Measurements from ENCODE around the gene CADPS.
"Not testable (repeated sequence)": the region's sequence is repeated elsewhere in the genome, so short reads cannot be mapped to it uniquely, and the experiment has no call there.

The CADPS gene

DNA sequence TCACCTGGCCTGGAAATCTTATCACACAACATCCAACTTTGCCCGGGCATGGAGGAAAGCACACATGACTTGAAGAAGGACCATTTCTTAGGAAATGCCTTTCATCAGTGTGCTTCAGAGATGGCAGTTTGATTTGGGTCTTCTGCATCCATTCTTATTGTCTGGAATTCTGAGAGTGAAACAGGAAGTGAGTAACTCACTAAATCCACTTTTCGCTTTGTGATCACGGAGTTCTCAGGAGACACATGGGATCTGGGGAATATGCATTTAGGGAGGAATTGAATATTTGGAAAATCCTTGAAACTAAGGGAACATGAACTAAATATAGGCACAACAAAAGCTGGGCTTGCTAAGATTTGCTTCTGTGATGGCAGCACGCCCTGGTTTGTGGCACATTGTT, 289.4 kb downstream of the CADPS start:
- DNase-seq, result no peak

DNA sequence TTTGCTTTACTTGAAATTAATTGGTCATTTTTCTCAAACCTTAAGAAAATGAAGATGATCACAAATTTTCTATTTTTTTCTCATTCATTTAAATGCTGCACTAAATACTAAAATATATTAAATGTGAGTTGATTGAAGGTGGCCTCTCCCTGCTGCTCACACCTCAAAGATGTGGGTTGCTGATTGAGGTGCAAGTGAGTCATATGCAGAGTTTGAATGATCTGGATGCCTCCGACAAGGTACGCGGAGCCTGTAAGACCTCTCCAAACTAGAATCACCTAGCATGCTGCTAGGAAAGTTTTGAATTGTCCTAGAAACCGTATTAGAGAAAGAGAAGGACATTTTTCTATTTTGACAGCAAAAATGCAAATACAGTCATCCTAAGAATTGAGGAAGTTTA, 290.6 kb downstream of the CADPS start:
- no peak for DNase-seq

DNA sequence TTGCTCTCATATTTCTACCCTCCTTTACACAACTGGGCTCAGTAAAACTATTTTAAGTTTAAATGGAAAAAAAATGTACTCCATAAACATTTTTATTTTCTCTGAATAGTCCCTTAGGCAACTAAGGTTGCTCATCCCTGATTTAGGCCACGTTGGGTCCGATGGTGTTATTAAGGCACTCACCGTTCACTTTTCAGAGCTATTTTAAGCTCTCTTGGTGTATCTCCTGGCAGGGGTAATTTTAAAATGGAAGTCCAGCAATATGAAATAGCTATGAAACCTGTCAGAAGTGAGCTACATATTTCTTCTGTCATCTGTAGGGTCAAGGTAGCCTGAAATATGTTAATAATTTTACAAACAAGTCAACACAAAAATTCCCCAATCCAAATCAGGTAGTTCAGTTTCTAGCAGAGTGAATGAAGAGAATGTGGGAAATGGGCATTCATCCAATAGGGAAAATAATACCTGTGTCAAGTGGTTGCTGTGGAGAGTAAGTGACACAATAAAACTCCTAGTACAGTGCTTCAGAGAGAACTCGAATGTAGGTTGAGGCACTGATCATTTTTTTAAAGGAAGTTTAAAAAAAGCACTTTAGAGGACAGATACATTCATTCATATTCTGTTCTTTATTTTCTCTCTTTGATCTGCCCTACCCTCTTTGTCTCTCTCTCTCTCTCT, 292.6 kb downstream of the CADPS start:
- DNase-seq, result no peak

DNA sequence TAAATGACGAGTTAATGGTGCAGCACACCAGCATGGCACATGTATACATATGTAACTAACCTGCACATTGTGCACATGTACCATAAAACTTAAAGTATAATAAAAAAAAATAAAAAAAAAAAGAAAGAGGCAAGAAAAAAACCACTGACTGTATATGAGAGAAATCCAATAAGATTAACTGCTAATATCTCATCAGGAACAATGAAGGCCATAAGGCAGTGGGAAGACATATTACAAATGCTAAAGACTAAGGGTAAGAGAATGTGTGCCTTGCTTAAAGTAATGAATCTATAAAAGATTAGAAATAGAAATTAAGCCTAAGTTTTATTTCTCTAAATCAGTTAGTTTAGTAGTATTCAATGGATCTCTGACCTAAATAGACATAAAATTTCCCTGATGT, 294.7 kb downstream of the CADPS start:
- DNase-seq, result not testable (repeated sequence)

DNA sequence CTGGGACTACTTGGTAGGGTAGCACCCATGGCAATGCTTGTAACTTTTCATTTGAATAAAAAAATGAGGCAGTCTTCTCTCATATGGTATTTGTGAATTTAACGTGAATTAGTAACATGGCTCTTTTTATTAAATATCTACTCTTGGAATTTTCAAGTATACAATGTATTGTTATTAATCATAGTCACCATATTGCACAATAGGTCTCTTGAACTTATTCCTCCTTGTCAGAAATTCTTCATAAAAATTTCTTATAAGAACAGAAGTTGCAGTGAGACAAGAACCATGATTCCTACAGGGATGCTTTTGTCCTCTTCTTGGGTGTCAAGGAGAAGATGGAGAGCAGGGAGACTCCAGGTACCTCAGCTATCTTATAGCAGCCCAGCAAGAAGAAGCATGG, 298.1 kb downstream of the CADPS start:
- no peak for DNase-seq

DNA sequence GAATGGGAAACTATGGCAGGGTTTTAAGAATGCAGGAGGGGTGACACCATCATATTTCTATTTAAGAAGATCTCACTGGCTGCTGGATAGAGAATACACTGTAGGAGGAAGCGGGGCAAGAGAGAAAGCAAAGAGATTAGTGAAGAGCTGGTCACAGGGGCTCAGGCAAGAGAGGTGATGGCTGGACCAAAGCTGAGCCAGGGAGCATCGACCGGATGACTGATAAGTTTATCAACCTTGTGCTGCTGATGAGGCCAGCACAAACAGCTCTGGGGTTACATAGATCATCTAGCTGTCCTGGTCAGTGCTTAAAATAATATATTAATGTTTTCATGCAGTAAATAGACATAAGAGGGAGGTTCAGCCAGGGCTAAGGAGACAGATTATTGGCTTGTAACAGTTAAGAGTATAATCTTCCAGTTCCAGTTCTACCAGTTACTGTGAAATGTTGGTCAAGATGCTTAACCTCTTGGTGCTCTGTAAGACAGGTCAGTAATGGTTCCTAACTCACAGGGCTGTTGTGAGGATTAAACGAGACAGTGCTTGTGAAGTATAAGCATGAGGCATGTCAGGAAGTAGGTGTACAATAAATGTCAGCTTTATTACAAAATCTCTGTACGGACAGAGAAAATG, 300.8 kb downstream of the CADPS start:
- DNase-seq, result no peak

DNA sequence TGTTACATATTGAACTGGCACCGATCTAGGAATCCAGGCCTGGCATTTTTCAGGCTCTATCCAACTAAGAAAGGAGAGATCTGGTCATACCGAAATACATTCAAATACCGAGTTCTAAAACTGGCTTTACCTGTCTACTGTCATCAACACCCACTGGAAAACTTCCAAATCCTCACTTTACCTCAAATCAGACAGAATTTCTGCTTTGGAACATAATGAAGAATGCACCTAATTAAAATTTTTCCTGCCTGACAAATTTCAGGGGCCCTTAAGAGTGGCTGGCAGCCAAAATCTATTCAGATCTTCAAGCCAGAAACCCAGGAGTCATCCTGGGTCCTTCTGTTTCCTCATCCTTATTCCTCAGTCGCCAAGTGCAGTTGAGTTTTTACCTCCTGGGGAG, 303.3 kb downstream of the CADPS start:
- DNase-seq, result no peak

DNA sequence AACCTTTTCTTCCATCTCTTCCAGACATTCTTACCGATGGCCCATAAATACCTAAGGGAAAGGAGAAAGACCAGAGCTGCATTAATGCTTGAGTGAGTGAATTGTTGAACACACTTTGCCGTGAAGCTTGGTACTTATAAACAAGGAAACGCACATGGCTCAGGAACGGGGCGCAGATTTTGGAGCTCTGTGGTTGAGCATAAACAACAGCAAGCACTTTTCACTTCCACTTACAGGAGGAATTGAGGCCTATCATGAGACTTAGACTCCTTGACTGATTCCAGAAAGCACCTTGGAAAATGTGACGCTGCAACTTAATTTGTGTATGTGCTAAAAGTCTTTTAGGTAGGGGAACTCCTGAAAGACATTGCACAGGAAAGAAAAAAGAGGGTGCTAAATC, 304.3 kb downstream of the CADPS start:
- no peak for DNase-seq

DNA sequence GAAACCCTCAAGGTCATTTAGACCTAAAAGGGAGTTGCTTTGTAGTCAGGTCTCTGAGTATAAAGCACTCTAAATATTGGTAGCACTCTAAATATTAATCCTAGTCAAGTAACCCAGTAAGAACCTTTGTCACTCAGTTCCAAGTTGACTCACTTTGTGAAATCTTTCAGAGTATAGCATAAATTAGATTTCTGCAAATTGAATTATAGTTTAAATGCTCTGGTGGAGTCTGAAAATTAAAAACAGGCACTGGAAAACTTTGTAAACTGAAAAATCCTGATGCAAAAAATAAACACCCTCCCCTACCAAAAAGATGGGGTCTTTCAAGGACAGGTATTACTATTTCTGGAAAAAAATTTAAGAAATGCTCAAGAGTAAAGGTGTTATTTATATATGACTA, 305.6 kb downstream of the CADPS start:
- DNase-seq, result no peak

DNA sequence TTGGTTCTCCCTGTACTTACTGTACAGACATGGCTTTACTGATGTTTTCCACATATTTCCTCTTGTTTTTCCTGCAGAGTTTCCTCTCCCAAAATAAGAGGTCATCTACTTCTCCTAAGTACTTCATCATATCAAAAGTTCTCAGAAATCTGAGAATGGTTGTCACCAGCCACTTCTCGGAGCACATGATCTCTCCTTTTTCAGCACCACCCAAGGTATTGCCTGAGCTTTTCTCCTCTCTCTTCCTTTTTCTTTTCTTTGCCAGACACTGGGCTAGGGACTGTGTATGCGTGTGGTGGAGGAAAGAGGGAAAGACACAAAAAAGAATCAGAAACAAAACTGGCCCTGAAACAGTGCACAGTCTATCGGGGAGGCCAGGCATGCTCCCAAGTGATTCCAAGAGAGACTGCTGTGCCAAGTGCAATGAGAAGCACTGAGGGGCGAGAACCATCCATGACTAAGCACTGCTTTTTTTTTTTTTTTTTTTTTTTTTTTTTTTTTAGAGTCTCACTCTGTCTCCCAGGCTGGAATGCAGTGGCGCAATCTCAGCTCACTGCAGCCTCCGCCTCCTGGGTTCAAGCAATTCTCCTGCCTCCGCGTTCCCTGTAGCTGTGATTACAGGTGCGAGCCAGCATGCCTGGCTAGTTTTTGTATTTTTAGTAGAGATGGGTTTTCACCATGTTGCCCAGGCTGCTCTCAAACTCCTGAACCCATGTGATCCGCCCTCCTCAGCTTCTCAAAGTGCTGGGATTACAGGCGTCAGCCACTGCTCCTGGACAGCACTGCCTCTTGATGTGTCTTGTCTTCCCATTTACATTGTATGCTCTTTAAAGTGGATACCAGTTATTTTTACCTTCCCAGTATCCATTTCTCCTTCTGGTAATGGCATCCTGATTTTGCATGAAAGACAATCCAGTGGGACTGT, 307.9 kb downstream of the CADPS start:
- DNase-seq, result no peak

DNA sequence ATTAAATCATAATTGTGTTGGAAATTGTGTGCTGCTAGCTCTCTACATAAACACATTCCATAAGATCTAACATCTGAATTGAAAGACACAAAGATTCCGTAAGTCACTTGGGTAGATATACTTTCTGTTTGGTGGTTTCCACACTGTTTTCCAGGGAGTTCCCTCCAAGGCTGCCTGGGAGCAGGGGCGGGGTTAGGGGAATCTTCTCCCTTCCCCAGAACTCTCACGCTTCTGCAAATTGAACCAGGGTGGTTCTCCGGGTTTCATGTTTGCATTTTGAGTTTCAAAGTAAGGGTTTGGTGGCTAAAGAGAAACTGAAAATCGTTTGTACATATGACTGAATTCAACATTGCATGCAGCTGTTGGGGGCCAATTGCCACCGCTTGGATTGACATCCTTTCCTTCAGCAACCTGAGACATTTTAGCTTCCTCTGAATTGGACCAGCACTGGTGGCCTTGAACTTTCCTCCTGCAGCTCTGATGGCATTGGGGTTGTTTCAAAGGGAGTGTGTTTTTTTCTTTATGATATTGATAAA, 309.1 kb downstream of the CADPS start:
- no peak for DNase-seq

DNA sequence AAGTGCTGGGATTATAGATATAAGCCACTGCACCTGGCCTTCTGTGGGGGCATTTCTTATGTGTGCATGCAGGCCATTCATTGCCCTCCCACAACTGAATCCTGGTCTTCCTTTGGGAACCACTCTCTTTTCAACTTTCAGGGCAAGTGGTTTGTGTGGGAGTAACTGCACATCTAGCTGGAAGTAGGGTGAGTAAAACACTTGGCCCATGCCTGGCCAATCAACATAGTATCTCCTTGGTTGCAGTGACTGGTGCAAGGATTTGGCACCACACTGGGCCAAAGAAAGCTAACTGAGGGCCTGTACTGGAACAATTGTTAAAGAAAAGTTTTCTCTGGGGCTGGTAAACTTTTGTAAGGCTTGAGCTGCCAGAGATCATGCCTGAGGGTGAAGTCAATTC, 312.6 kb downstream of the CADPS start:
- DNase-seq, result no peak

DNA sequence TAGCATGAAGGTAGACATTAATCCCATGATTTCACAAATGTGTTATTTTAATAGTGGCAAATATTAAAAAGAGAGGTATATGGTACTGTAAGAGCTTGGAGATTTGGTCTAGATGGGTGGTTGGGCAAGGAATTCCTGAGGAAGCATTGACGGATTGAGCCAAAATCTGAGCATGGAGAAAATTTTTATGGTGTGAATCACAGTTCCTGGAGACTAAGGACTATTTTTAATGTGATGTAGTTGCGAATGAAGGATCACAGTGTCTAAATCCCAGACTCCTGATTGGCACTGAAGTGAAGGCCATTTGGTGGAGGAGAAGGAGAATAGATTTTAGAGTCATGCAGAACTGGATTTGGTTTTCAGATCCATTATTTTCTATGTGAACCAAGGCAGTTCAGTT, 313.2 kb downstream of the CADPS start:
- DNase-seq, result no peak

DNA sequence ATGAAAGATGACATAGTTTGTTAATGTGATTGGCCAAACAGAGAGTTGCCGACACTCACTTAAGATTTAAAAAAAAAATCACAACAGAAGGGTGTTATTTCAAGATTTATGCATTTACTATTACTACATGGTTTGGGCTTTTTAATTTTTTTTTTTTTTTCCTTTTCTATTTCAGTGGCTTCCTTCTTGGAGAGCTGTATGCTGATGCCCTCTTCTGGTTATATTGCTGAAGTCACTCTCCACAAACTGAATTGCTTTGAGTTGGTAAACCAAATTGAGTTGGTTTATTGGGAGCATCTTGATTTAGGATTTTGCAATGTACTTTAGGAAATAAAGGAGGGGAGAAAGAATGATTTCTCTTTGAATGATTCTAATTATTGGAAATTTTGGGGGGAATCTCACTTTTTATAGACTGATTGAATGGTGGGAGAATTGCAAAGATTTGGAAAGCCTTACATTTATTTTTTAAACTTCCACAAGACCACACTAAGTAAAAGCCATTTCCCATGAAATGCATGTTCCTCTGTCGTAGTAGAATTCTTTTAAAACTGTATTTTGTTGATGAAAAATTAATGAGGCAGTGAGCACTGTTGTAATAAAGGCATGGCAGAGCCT, 315.3 kb downstream of the CADPS start:
- no peak for DNase-seq

DNA sequence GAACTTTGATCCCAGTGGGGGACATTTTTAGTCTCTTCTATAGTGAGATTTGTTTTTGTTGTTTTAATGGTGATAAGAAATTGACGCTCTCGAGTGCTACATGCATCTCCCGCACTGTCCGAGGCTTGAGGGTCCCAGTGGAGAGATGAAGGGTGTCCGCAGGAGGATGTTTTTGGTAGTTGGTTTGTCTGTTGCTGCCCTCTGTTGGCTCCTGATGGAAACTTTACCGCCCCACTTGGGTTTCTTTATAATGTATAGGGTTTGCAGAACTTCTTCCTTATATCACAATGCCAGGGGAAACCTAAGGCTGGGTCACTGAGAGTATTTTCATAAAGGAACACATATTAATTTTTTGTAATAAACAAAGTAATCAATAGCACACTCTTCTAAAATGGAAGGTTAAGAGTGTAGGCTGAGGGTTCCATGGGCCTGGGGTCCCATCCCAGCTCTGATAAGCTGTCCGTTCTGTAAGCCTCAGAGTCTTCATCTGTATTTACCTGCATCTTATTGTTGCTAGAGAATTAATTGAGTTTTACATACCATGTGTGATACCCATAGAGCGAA, 316.6 kb downstream of the CADPS start:
- no peak for DNase-seq

DNA sequence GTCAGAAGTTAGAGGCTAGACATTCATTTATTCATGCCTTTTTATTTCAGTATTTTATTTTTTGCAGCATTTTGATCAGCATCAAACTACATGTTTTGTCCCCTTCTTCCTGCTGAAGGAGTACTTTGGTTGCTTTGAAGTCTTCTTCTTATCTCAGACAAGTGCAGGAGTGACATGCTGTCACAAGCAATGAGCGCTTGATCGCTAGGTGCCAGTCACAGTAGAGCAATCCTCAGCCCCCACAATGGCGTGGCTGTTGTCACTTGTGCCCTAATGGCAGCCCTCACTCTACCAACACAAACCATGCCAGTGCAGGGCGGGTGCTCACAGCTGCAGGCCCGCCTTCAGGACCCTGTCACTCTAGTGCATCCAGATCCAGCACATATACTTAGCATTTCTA, 317.2 kb downstream of the CADPS start:
- DNase-seq, result no peak

DNA sequence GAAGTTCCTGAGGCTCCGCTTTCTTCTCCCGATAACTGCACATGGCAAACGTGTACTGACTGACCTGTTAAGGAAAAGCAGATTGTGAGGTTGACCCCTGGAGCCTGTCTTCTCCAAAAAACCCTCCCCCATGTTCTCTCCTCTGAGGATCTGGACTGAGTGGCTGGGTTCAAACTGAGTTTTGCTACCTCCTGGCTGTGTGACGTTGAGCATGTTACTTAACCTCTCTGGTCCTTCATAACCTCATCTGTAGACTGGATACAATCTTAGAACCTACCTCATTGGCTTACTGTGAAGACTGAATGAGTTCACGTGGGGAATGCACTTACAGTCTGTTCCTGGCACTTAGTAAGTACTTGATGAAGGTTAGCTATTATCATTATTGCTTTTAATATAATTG, 317.8 kb downstream of the CADPS start:
- DNase-seq, result no peak

DNA sequence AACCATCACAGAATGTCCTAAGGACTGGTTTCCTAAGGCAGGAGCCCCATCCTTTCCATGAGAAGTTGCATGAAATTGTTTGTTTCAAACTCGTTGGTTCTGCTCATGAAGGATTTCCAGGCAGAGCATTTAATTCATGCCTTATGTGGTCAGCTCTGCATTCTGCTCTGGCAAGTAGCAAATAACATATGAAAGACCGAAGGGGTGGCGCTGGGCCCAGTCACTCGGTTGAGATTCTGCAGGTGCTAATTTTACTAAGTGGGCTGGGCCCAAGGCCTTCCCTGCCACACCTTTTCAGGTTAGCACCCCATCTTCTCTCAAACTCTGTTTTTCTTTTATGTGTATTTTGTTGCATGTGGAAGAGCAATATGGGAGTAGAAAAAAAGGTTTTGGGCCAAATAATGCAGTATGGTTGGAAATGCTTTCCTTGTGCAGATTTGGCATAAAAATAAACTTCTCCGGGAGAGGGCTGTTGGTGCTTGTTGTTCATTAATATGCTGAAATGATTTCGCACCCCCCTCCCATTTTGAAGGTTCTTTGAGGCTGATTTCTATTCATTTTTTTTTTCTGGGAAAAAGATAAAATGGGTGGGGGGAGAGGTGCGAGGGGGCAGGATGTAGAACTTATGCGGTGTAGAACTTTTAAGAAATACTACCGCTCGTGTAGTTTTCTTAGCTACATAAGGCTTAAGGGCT, 318.9 kb downstream of the CADPS start:
- DNase-seq, result no peak

DNA sequence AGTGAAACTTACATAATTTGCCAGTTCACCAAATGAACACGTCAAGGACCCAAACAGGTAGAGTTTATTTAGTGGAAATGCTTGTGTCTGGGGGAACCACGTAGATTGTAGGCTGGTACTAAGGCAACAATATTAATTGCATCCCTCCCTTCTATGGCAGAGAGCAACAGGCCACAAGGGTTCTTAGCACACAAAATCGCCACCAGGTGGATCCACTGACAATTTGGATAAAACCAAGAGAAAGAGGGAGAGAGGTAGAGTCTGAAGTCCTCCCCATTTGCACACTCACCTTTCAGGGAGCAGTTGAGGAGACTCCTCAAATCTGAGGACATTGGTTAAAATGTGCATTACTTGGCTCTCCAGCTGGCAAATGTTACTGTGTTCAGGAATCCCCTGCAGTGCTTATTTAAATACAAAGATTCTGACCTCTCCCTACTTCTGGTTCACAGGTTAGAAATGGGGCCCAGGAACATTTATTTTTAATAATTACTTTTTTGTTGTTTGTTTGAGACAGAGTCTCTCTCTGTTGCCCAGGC, 320.9 kb downstream of the CADPS start:
- DNase-seq, result no peak

DNA sequence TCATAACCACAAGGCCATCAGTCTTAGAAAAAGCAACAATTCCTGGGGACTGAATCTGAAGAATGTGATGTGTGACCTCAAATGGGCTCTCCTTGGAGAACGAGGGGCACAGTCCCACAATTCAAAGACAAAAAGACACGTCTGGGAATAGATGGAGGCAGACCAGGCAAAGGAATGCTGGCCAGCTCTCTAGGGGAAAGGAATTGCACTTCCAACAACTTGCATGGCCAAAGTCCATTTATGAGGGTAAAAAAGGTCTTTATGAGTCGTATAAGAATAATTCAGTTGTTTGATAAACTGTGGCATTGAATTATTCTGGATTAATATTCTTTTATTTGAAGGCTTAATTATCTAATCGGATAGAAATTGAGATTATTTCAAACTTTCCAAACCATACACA, 321.4 kb downstream of the CADPS start:
- DNase-seq, result no peak

DNA sequence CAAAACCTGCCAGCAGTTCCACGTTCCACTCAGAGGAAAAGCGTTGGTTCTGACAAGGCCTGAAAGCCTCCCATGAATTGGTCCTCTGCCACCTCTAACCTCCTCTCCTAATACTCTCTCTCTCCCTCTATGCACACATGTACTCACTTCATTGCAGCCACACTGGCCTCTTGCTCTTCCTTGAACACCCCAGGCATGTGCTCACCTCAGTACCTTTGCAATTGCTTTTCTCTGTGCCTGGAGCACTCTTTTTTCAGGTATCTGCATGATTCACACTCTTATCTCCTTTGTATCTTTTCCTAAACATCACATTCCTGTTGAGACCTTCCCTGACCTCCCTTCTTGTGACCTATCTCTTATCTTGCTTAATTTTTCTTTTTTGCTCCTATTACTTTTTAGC, 323.7 kb downstream of the CADPS start:
- no peak for DNase-seq

DNA sequence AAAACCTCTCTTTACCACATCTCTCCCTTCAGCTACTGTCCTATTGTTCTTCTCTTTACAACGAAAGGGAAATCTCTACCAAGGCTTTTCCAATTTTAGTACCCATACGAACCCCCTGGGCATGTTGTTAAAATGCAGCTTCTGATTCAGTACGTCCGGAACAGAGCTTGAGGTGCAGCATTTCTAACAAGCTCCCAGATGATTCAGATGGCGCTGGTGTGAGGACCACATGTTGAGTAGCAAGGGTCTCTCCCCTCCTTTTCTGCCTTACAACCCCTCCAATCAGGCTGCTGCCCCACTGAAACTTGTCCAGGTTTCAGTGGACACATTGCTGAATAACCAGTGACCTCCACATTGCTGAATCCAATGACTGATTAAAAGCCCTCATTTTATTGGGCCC, 324.8 kb downstream of the CADPS start:
- no peak for DNase-seq

Data from DMS153 (cell line).